Smooth muscle cell (in vitro differentiated cells): ENCODE data around the gene HK2. TPM values are rescaled to one million over a fixed set of nuclear protein-coding genes. Genes with fewer than 3 reads are reported as not detected.

ENCODE experiments used
- DNase-seq: peaks from one replicate; lab custom pipeline; 2025; ENCODE audit not compliant: unreplicated experiment; lab: John Stamatoyannopoulos, UW
- H2AFZ ChIP-seq: fragments of 200-600 bp; sonication (generic); 2 replicates; pipeline ENCODE4 v1.6.0; 2016; ENCODE audit warnings: antibody characterized with exemption, low read depth, mild to moderate bottlenecking
- H3F3A ChIP-seq: fragments of 200-600 bp; sonication (generic); 2 replicates; pipeline ENCODE4 v1.6.0; 2017; ENCODE audit warnings: antibody characterized with exemption, low read depth
- H3K27ac ChIP-seq: fragments of 200-600 bp; sonication (generic); 2 replicates; pipeline ENCODE4 v1.5.1; 2016; ENCODE audit warnings: low read depth, mild to moderate bottlenecking
- H3K27me3 ChIP-seq: fragments of 200-600 bp; sonication (generic); 2 replicates; pipeline ENCODE4 v1.6.1; 2016; ENCODE audit warnings: low read depth, mild to moderate bottlenecking
- H3K36me3 ChIP-seq: fragments of 200-600 bp; sonication (generic); 2 replicates; pipeline ENCODE4 v1.5.1; 2016; ENCODE audit warnings: low read depth
- H3K4me1 ChIP-seq: fragments of 200-600 bp; sonication (generic); 2 replicates; pipeline ENCODE4 v1.5.1; 2016; ENCODE audit warnings: low read depth
- H3K4me2 ChIP-seq: fragments of 200-600 bp; sonication (generic); 2 replicates; pipeline ENCODE4 v1.6.0; 2016; ENCODE audit warnings: mild to moderate bottlenecking
- H3K4me3 ChIP-seq: fragments of 200-600 bp; sonication (generic); 2 replicates; pipeline ENCODE4 v1.5.1; 2016; ENCODE audit warnings: mild to moderate bottlenecking
- H3K79me2 ChIP-seq: fragments of 200-600 bp; sonication (generic); 2 replicates; pipeline ENCODE4 v1.6.0; 2016; ENCODE audit warnings: low read depth, mild to moderate bottlenecking
- H3K9ac ChIP-seq: fragments of 200-600 bp; sonication (generic); 2 replicates; pipeline ENCODE4 v1.6.0; 2016; ENCODE audit warnings: low read depth
- H3K9me3 ChIP-seq: fragments of 200-600 bp; sonication (generic); replicated peaks from 2 replicates; pipeline ENCODE4 v1.5.1; 2016; ENCODE audit warnings: low read depth
- H4K20me1 ChIP-seq: fragments of 200-600 bp; sonication (generic); 2 replicates; pipeline ENCODE4 v1.6.0; 2016; ENCODE audit warnings: low read depth
- WGBS: methylation state at CpG from one replicate; pipeline ENCODE4 v1.1.7; 2016; ENCODE audit warnings: low lambda C conversion rate; 5-methylcytosine and 5-hydroxymethylcytosine counted together
- polyA plus RNA-seq: library from polyadenylated mRNA; unstranded; fragments of >200 nt; fragmentation: Nextera tagmentation; extraction: Ambion mirVana; gene quantifications from 2 replicates; pipeline ENCODE4 v1.2.1, GENCODE V29; 2016
- total RNA-seq: library from RNA; depleted of rRNA; stranded (reverse); fragments of >200 nt; gene quantifications from 2 replicates; pipeline ENCODE4 v1.2.3, GENCODE V29; 2014
- TF ChIP-seq, protein P1 (sequence below): fragments of 200-600 bp; sonication (generic); IDR thresholded peaks from 2 replicates; pipeline ENCODE4 v1.5.1; 2017; ENCODE audit warnings: borderline replicate concordance, mild to moderate bottlenecking, antibody characterized with exemption; ENCODE audit not compliant: insufficient read depth, poor library complexity, severe bottlenecking

The HK2 gene
- total and polyA plus RNA-seq, 2 experiments from 2014 or later = 20.3 to 38.0 TPM

DNA sequence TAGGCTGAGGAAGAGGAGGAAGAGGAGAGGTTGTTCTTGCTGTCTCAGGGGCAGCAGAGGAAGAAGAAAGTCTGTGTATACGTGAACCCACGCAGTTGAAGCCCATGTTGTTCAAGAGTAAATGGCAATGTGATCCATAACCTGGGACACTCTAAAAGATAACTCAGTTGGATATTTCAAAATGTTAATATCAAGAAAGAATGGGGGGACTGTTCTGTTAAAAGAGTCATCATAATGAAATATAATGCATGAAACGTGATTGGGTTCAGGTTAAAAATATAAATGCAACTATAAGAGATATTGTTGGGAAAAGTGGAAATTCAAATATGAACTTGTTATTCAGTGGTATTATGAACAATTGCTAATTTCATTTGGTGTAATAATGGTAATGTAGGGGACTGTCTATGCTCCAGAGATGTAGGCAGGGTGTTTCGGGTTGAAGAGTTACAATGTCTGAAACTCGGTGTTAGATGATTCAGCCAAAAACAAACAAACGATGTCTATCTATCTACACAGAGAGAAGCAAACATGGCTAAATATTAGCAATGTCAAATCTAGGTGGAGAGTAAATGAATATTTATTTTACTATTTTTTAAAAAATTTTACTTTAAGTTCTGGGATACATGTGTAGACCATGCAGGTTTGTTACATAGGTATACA lies 103.4 kb downstream of the HK2 start:
- Histone ChIP-seq H3F3A (no peaks in the 10 kb centered on the region), H4K20me1 (no peaks in the 10 kb centered on the region), H3K27ac (no peak overlapping the region), H3K4me3 (no peak overlapping the region), H3K9me3 (no peaks in the 10 kb centered on the region), H3K79me2 (no peaks in the 10 kb centered on the region), H3K27me3 (no peaks in the 10 kb centered on the region), H3K4me2 (no peak overlapping the region), H2AFZ (no peak overlapping the region), H3K4me1 (no peaks in the 10 kb centered on the region), H3K9ac (no peak overlapping the region), H3K36me3 (no peaks in the 10 kb centered on the region)
- DNase-seq = no peak
- TF ChIP-seq, protein P1, sequence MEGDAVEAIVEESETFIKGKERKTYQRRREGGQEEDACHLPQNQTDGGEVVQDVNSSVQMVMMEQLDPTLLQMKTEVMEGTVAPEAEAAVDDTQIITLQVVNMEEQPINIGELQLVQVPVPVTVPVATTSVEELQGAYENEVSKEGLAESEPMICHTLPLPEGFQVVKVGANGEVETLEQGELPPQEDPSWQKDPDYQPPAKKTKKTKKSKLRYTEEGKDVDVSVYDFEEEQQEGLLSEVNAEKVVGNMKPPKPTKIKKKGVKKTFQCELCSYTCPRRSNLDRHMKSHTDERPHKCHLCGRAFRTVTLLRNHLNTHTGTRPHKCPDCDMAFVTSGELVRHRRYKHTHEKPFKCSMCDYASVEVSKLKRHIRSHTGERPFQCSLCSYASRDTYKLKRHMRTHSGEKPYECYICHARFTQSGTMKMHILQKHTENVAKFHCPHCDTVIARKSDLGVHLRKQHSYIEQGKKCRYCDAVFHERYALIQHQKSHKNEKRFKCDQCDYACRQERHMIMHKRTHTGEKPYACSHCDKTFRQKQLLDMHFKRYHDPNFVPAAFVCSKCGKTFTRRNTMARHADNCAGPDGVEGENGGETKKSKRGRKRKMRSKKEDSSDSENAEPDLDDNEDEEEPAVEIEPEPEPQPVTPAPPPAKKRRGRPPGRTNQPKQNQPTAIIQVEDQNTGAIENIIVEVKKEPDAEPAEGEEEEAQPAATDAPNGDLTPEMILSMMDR = no peak
- WGBS = 95% methylated on average over 6 of the region's 6 CpGs

DNA sequence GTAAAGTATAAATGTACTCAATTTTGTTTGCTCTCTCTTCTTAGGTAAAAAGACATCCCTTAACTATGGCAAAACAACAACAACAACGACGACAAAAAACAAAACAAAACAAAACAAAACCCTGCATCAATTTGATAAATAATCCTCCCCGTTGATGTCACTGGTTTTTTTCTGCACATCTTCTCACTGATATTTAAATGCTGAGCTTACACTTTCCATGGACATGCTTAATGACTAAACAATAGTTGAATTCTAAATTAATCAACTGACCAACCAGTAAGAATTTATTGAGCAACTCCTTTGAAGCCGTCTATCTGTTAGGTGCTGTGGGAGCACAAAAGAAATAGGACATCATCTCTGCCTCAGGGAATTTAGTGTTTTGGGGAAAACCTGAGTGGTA lies 104.3 kb downstream of the HK2 start:
- Histone ChIP-seq H2AFZ (no peak overlapping the region), H3K4me3 (no peak overlapping the region), H4K20me1 (no peaks in the 10 kb centered on the region), H3K4me1 (no peaks in the 10 kb centered on the region), H3K9ac (no peak overlapping the region), H3F3A (no peaks in the 10 kb centered on the region), H3K79me2 (no peaks in the 10 kb centered on the region), H3K4me2 (no peak overlapping the region), H3K36me3 (no peaks in the 10 kb centered on the region), H3K27ac (no peak overlapping the region), H3K27me3 (no peaks in the 10 kb centered on the region), H3K9me3 (no peaks in the 10 kb centered on the region)
- TF ChIP-seq, protein P1 = no peak
- WGBS = 97% methylated on average over 4 of the region's 4 CpGs
- DNase-seq = no peak

DNA sequence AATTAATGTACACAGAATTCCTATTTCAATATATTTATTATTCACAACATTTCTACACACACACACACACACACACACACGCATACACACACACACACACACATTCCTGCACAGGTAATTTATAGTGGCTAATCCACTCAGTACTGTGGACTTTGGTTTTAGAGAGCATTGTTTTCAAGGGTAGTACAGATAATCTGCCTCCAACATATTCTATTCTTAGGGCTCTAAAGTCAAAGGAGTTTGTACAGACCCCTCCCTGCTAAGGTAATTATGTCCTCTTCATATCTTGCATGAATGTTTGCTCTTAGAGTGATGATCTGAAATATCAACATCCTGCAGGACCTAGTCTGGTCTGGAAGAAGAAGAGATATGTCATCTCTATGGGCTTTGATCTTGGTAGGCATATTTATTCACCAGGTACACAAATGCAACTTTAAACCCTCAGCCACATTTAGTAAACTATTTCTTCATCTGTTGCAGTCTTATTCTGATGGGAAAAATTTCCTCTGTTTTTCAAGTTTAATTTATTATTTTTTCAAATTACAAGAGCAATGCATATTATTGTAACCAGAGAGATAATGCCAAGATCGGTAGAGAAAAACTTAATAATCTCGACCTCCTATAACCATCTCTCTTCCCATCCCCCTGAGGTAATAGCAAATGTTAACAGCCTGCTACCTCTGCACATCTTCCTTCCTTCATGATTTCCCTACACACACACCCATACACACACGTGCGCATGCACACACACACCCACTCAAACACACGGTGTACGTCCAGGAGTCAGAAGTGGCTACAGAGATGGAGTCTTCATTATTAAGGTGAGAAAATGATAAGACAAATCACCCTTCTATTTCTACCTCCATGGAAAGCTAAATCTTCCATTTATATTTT lies 106.2 kb downstream of the HK2 start:
- TF ChIP-seq, protein P1 = no peak
- no peak overlapping the region for H3K4me3 ChIP-seq
- WGBS = 94% methylated on average over 7 of the region's 7 CpGs
- H3K36me3 ChIP-seq = no peaks in the 10 kb centered on the region
- no peaks in the 10 kb centered on the region for H3K9me3 ChIP-seq
- no peaks in the 10 kb centered on the region for H3K4me1 ChIP-seq
- H3F3A ChIP-seq = no peaks in the 10 kb centered on the region
- no peaks in the 10 kb centered on the region for H3K79me2 ChIP-seq
- no peak overlapping the region for H3K27ac ChIP-seq
- no peak for DNase-seq
- no peaks in the 10 kb centered on the region for H4K20me1 ChIP-seq
- H3K27me3 ChIP-seq = no peaks in the 10 kb centered on the region
- H3K4me2 ChIP-seq = no peak overlapping the region
- no peak overlapping the region for H3K9ac ChIP-seq
- H2AFZ ChIP-seq = no peak overlapping the region
